HepG2 (cell line): Measurements from ENCODE around the gene CFAP210. TPM values are rescaled to one million over a fixed set of nuclear protein-coding genes. Genes with fewer than 3 reads are reported as not detected.

Experiments
- CHD4 ChIP-seq: fragments of 200-600 bp; sonication (generic); IDR thresholded peaks from 2 replicates; pipeline ENCODE4 v1.7.0; 2017; ENCODE audit warnings: mild to moderate bottlenecking, low read length, borderline replicate concordance
- E2F1 ChIP-seq: sonication (generic); formaldehyde crosslinking; IDR thresholded peaks from 2 replicates; pipeline ENCODE4 v1.5.0; 2020; ENCODE audit warnings: missing genetic modification reagents
- FOXM1 ChIP-seq: sonication (generic); formaldehyde crosslinking; IDR thresholded peaks from 2 replicates; pipeline ENCODE4 v1.5.0; 2020; ENCODE audit warnings: missing genetic modification reagents
- GTF3A ChIP-seq: sonication (generic); formaldehyde crosslinking; conservative IDR thresholded peaks from 2 replicates; pipeline ENCODE4 v1.4.0; 2020; ENCODE audit warnings: mild to moderate bottlenecking, missing genetic modification reagents
- HNF4G ChIP-seq, 2 experiments: sonication (generic) in 1 of 2; formaldehyde crosslinking in 1 of 2; IDR thresholded peaks; 2 replicates each; pipeline versions ENCODE4 v1.4.0 to v1.6.1; 2011 to 2020; ENCODE audit warnings: borderline replicate concordance in 2 of 2, low read depth in 2 of 2, mild to moderate bottlenecking in 2 of 2, low read length in 1 of 2, missing genetic modification reagents in 1 of 2, moderate library complexity in 1 of 2
- JDP2 ChIP-seq: sonication (generic); formaldehyde crosslinking; IDR thresholded peaks from 2 replicates; pipeline ENCODE4 v1.8.1; 2022; ENCODE audit warnings: missing genetic modification reagents, borderline replicate concordance
- MLX ChIP-seq: IDR thresholded peaks from 2 replicates; pipeline ENCODE4 v1.6.1; 2016
- MTF1 ChIP-seq: sonication (generic); formaldehyde crosslinking; IDR thresholded peaks from 2 replicates; pipeline ENCODE4 v1.5.0; 2020; ENCODE audit warnings: missing genetic modification reagents
- NFIB ChIP-seq: sonication (generic); formaldehyde crosslinking; IDR thresholded peaks from 2 replicates; pipeline ENCODE4 v1.9.0; 2021; ENCODE audit warnings: missing genetic modification reagents, mild to moderate bottlenecking, borderline replicate concordance
- NR3C1 ChIP-seq: sonication (generic); formaldehyde crosslinking; IDR thresholded peaks from 2 replicates; pipeline ENCODE4 v1.4.0; 2020; ENCODE audit warnings: missing genetic modification reagents
- PAX8 ChIP-seq: sonication (generic); formaldehyde crosslinking; IDR thresholded peaks from 2 replicates; pipeline ENCODE4 v1.8.0; 2022; ENCODE audit warnings: mild to moderate bottlenecking, missing genetic modification reagents, borderline replicate concordance
- SP1 ChIP-seq, 2 experiments: fragments of 450-650 bp in 1 of 2; sonication (generic) in 1 of 2; formaldehyde crosslinking in 1 of 2; IDR thresholded peaks; 2 replicates each; pipeline versions ENCODE4 v1.4.0 to v1.6.1; 2016 to 2020; ENCODE audit warnings: missing genetic modification reagents in 1 of 2
- SP140L ChIP-seq: sonication (generic); formaldehyde crosslinking; IDR thresholded peaks from 2 replicates; pipeline ENCODE4 v1.4.0; 2020; ENCODE audit warnings: missing genetic modification reagents, borderline replicate concordance
- SRSF9 ChIP-seq: fragments of 200-400 bp; formaldehyde crosslinking; IDR thresholded peaks from 2 replicates; pipeline ENCODE4 v1.6.1; 2018; ENCODE audit warnings: borderline replicate concordance, mild to moderate bottlenecking, low read depth, low read length; ENCODE audit not compliant: insufficient read depth, poor library complexity, severe bottlenecking
- STAT5B ChIP-seq: sonication (generic); formaldehyde crosslinking; IDR thresholded peaks from 2 replicates; pipeline ENCODE4 v1.4.0; 2020; ENCODE audit warnings: missing genetic modification reagents
- THAP11 ChIP-seq: IDR thresholded peaks from 2 replicates; pipeline ENCODE4 v1.6.1; 2016; ENCODE audit warnings: missing biosample characterization, missing genetic modification reagents
- TMF1 ChIP-seq: sonication (generic); formaldehyde crosslinking; IDR thresholded peaks from 2 replicates; pipeline ENCODE4 v1.8.1; 2022; ENCODE audit warnings: low read depth, missing genetic modification reagents
- ZBTB34 ChIP-seq: sonication (generic); formaldehyde crosslinking; IDR thresholded peaks from 2 replicates; pipeline ENCODE4 v1.8.0; 2022; ENCODE audit warnings: mild to moderate bottlenecking, missing genetic modification reagents
- ZBTB7A ChIP-seq: sonication (generic); formaldehyde crosslinking; IDR thresholded peaks from 2 replicates; pipeline ENCODE4 v1.8.0; 2022; ENCODE audit warnings: mild to moderate bottlenecking, missing genetic modification reagents
- ZNF256 ChIP-seq: sonication (generic); formaldehyde crosslinking; conservative IDR thresholded peaks from 2 replicates; pipeline ENCODE4 v1.4.0; 2020; ENCODE audit warnings: missing genetic modification reagents
- ZNF30 ChIP-seq: sonication (generic); formaldehyde crosslinking; IDR thresholded peaks from 2 replicates; pipeline ENCODE4 v1.5.0; 2020; ENCODE audit warnings: mild to moderate bottlenecking, missing genetic modification reagents
- ZNF331 ChIP-seq: sonication (generic); formaldehyde crosslinking; IDR thresholded peaks from 2 replicates; pipeline ENCODE4 v1.4.0; 2020; ENCODE audit warnings: missing genetic modification reagents
- ZNF468 ChIP-seq: sonication (generic); formaldehyde crosslinking; IDR thresholded peaks from 2 replicates; pipeline ENCODE4 v1.8.0; 2022; ENCODE audit warnings: mild to moderate bottlenecking, moderate library complexity, missing genetic modification reagents
- ZNF704 ChIP-seq: sonication (generic); formaldehyde crosslinking; IDR thresholded peaks from 2 replicates; pipeline ENCODE4 v1.8.1; 2023; ENCODE audit warnings: mild to moderate bottlenecking, inconsistent platforms, moderate library complexity, missing genetic modification reagents, borderline replicate concordance
- polyA plus RNA-seq, 8 experiments: library from polyadenylated mRNA; depleted of rRNA in 3 of 8; stranded (reverse) in 7 of 8; unstranded in 1 of 8; fragments of >200 nt; fragmentation: Illumina TruSeq in 4 of 8; extraction: Trizol in 4 of 8; gene quantifications; 2 replicates each; pipeline versions ENCODE4 v1.2.1 to v1.2.3, GENCODE V29; 2011 to 2016; ENCODE audit warnings: low read depth in 4 of 8, missing spikeins in 1 of 8, mixed read lengths in 1 of 8; ENCODE audit not compliant: insufficient read depth in 1 of 8
- total RNA-seq, 5 experiments: library from RNA; depleted of rRNA; stranded (reverse); fragments of >200 nt; fragmentation: Illumina TruSeq; extraction: Trizol; gene quantifications; 2 replicates each; pipeline ENCODE4 v1.2.3, GENCODE V29; 2016; ENCODE audit warnings: low read depth in 1 of 5

Gene CFAP210
- total and polyA plus RNA-seq, 2 of the 13 experiments (the other 11 are each of a cell fraction or from before 2014, with no cell fraction given): 0.18 TPM; not detected in 1

- TF ChIP-seq ZNF704 (CRISPR knock-in tag): no peak
- TF ChIP-seq SP1 (IDR thresholded peaks at IDR 0.05): no peak
- TF ChIP-seq SP1 (CRISPR knock-in tag; IDR thresholded peaks at IDR 0.05): no peak
- TF ChIP-seq CHD4: peak; percentile 70; the same call in 1 of the 2 replicates
- no peak for TF ChIP-seq ZBTB7A
- TF ChIP-seq FOXM1 (CRISPR knock-in tag): 0 out of 2 replicates have a peak, but pooled peaks have one; percentile 36
- TF ChIP-seq MTF1 (CRISPR knock-in tag): no peak
- no peak for TF ChIP-seq STAT5B (CRISPR knock-in tag)
- no peak for TF ChIP-seq JDP2 (CRISPR knock-in tag)
- no peak for TF ChIP-seq SRSF9
- no peak for TF ChIP-seq ZNF30
- no peak for TF ChIP-seq NR3C1 (CRISPR knock-in tag)
- 0 out of 2 replicates have a peak, but pooled peaks have one; percentile 28 for TF ChIP-seq ZNF331 (CRISPR knock-in tag)
- TF ChIP-seq E2F1 (CRISPR knock-in tag): no peak
- TF ChIP-seq ZBTB34 (CRISPR knock-in tag): peak; percentile 46; the same call in 1 of the 2 replicates
- TF ChIP-seq GTF3A (CRISPR knock-in tag): no peak
- no peak for TF ChIP-seq ZNF468 (CRISPR knock-in tag)
- TF ChIP-seq ZNF256 (CRISPR knock-in tag): no peak
- TF ChIP-seq THAP11 (CRISPR knock-in tag): peak; percentile 75
- TF ChIP-seq PAX8: no peak
- TF ChIP-seq SP140L (CRISPR knock-in tag): 0 out of 2 replicates have a peak, but pooled peaks have one; percentile 26
- peak; percentile 74 for TF ChIP-seq MLX (CRISPR knock-in tag)
- no peak for TF ChIP-seq TMF1
- TF ChIP-seq NFIB: no peak
- TF ChIP-seq HNF4G (IDR thresholded peaks at IDR 0.05; ENCODE audit: borderline replicate concordance, low read depth, low read length): peak; percentile 93
- peak; percentile 74; the same call in 1 of the 2 replicates for TF ChIP-seq HNF4G (CRISPR knock-in tag; IDR thresholded peaks at IDR 0.05; ENCODE audit: borderline replicate concordance, low read depth)
Measured at GRCh38 chr2:169683425-169684134, 10.6 kb downstream of the CFAP210 start (continued).
